Ascending aorta (tissue), 2 donors: ENCODE results near the gene FAM167B. TPM values are rescaled to one million over a fixed set of nuclear protein-coding genes. Genes with fewer than 3 reads are reported as not detected.
A peak's percentile ranks its signal among the peaks of the same experiment; 100 is the strongest.

Source experiments
- DNase-seq, 2 donors: peaks; one replicate each; pipeline ENCODE4 v3.0.0-alpha.2; 2019; ENCODE audit warnings: low spot score in 2 of 2
- H3K27ac ChIP-seq, 2 donors: fragments of 200-600 bp; sonication (generic); one replicate each; pipeline ENCODE4 v1.5.1; 2016 to 2017; ENCODE audit warnings: mild to moderate bottlenecking in 1 of 2
- H3K27me3 ChIP-seq: fragments of 200-600 bp; sonication (generic); one replicate; pipeline ENCODE4 v1.5.1; 2017
- H3K36me3 ChIP-seq, 2 donors: fragments of 200-600 bp; sonication (generic); one replicate each; pipeline ENCODE4 v1.5.1; 2016
- H3K4me1 ChIP-seq, 2 donors: fragments of 200-600 bp; sonication (generic); one replicate each; pipeline ENCODE4 v1.5.1; 2016 to 2017; ENCODE audit warnings: mild to moderate bottlenecking in 1 of 2
- H3K4me3 ChIP-seq, 2 donors: fragments of 200-600 bp; sonication (generic); one replicate each; pipeline ENCODE4 v1.5.1; 2016 to 2017; ENCODE audit warnings: mild to moderate bottlenecking in 1 of 2
- H3K9me3 ChIP-seq, 2 donors: fragments of 200-600 bp; sonication (generic); one replicate each; pipeline ENCODE4 v1.5.1; 2016
- intact Hi-C: fragments of 100-400 bp; cut with DNase I; formaldehyde crosslinking; loops from one replicate; pipeline ENCODE4 v1.15.1; 2023
- total RNA-seq: library from RNA; depleted of rRNA; stranded (reverse); fragments of >200 nt; gene quantifications from one replicate; pipeline ENCODE4 v1.1.0, GENCODE V29; 2016
- TF ChIP-seq, protein P1 (sequence below), 3 experiments: fragments of 200-600 bp in 2 of 3; fragments of 450-650 bp in 1 of 3; sonication (generic) in 2 of 3; IDR thresholded peaks; one replicate each; pipeline ENCODE4 v1.5.1; 2016 to 2019; ENCODE audit warnings: antibody characterized with exemption in 3 of 3, mild to moderate bottlenecking in 1 of 3, moderate library complexity in 1 of 3

The FAM167B gene
- total RNA-seq = 26.1 TPM

DNA sequence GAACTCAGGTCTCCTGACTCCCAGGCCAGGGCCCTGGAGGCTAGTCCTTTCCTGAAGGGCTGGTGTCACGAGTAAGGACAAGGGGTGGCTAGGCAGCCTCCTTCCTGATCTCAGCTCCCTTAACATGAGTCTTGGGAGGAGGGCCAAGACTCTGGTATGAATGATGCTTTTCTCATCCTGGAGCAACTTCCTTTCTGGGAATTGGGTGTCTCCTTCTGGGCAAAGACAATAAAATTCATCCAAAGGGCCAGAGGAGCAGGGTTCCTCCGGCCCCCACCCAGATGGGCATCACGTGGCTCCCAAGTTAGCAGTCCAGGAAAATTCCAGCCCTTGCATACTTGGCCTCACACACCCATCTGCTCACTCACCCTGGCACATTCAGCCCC, at the start of gene FAM167B:
FAM167B (plus strand) TSS at position 335 of the 386 bp plus-strand sequence. CDS start 200 bp downstream, outside the sequence.
- Histone ChIP-seq H3K27ac (peak within 1 kb of the TSS; percentile 62 to 64), H3K4me3 (no peak within 1 kb of the TSS), H3K27me3 (no peaks in the 10 kb centered on the region), H3K9me3 (no peaks in the 10 kb centered on the region), H3K36me3 (no peaks in the 10 kb centered on the region), H3K4me1 (peaks cover 3 to 5% of the 10 kb centered on the region in 2 donors)
- intact Hi-C loops = no loop called here
- TF ChIP-seq, protein P1, sequence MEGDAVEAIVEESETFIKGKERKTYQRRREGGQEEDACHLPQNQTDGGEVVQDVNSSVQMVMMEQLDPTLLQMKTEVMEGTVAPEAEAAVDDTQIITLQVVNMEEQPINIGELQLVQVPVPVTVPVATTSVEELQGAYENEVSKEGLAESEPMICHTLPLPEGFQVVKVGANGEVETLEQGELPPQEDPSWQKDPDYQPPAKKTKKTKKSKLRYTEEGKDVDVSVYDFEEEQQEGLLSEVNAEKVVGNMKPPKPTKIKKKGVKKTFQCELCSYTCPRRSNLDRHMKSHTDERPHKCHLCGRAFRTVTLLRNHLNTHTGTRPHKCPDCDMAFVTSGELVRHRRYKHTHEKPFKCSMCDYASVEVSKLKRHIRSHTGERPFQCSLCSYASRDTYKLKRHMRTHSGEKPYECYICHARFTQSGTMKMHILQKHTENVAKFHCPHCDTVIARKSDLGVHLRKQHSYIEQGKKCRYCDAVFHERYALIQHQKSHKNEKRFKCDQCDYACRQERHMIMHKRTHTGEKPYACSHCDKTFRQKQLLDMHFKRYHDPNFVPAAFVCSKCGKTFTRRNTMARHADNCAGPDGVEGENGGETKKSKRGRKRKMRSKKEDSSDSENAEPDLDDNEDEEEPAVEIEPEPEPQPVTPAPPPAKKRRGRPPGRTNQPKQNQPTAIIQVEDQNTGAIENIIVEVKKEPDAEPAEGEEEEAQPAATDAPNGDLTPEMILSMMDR (IDR thresholded peaks at IDR 0.05) = no peak
- DNase-seq = peak in 1 of 2 donors; percentile 76

DNA sequence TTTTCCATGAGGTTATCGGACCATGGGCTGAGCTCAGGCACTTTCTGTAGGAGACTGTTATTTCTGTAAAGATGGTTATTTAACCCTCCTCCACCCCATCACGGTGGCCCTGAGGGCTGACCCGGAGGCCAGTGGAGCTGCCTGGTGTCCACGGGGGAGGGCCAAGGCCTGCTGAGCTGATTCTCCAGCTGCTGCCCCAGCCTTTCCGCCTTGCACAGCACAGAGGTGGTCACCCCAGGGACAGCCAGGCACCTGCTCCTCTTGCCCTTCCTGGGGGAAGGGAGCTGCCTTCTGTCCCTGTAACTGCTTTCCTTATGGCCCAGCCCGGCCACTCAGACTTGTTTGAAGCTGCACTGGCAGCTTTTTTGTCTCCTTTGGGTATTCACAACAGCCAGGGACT, 49.2 kb upstream of the FAM167B start:
- intact Hi-C loops = no loop called here
- Histone ChIP-seq H3K4me3 (no peak overlapping the region), H3K27me3 (no peaks in the 10 kb centered on the region), H3K9me3 (no peaks in the 10 kb centered on the region), H3K4me1 (peaks cover 7 to 18% of the 10 kb centered on the region in 2 donors), H3K36me3 (peaks cover 41 to 57% of the 10 kb centered on the region in 2 donors), H3K27ac (no peak overlapping the region)
- TF ChIP-seq, protein P1 (IDR thresholded peaks at IDR 0.05) = no peak
- no peak for DNase-seq

DNA sequence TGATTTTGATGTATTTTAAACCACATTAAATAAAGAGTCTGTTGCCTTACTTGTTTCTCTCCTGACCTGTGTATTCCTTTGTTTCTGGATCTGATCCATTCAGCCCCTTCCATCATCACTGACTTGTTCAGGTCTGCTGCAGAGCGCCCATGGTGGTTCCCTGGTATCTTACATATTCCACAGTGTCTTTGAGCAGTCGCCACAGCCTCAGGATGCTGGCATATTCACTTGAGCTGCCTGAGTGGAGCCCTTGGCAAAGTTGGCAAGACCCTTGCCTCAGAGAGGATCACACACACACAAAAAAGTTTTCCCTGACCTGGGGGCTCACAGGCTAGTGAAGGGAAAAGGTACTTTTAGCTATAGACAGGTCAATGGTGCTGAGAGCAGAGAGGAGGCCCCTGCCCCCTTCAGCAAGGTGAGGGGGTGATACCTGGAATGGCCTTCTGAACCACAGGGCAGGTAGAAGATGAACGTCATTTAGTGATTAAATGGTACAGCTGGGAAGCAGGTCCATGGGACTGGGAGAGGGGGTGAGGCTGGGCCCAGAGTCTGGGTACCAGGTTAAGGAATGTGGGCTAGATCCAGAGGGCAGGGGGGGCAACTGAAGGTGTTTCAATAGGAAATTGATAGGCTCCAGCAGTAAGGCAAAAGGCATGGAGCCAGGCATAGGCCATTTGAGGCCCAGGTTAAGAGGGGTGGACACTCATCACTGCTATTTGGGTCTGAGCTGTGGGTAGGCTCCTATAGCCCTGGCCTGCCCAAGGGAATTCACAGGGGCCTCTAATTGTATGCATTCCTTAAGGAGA, 48.6 kb upstream of the FAM167B start:
- H3K27ac ChIP-seq = no peak overlapping the region

DNA sequence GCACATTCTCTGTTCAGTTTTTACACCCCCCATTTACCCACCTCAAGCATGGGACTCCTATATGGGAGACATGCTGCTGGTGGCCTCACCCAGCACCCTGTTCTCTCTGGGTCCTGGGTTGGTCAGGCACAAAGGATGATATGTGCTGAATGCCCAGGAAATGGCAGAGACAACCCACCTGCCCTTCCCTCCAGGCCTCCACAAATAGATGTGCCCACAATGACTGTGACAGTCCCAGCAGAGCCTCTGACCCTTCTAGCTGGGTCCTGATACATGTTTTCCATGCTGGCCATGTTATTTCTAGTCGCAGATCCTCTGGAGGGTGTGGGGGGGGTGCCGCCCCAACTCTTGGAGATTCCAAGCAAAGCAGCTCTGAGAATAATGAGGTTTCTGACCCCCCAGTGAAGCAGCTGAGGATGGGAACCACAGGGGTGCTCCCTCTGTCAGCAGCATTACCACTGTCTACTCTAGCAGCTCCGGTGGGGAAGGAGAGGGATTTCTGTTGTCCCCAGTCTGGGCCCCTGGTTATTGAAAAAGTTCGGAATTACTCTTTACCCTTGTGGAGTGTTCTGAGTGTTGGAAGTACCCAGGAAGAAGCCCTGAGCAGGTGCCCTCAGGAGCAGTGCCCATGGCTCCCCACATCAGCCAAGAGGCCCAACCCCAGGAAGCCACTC, 47.8 kb upstream of the FAM167B start:
- no peaks in the 10 kb centered on the region for H3K27me3 ChIP-seq
- peaks cover 27 to 44% of the 10 kb centered on the region in 2 donors for H3K36me3 ChIP-seq
- peak overlapping the region; percentile 66 to 68 for H3K27ac ChIP-seq
- intact Hi-C loops = no loop called here
- H3K4me1 ChIP-seq = peaks cover 7 to 18% of the 10 kb centered on the region in 2 donors
- no peak overlapping the region for H3K4me3 ChIP-seq
- no peak for DNase-seq
- TF ChIP-seq, protein P1 (IDR thresholded peaks at IDR 0.05) = no peak
- no peaks in the 10 kb centered on the region for H3K9me3 ChIP-seq

More for the DNA sequence above, 48.6 kb upstream of the FAM167B start:
- Histone ChIP-seq H3K36me3 (peaks cover 35 to 51% of the 10 kb centered on the region in 2 donors), H3K4me1 (peaks cover 7 to 18% of the 10 kb centered on the region in 2 donors), H3K4me3 (no peak overlapping the region), H3K27me3 (no peaks in the 10 kb centered on the region), H3K9me3 (no peaks in the 10 kb centered on the region)
- DNase-seq = no peak
- intact Hi-C loops = no loop called here
- TF ChIP-seq, protein P1 (IDR thresholded peaks at IDR 0.05) = no peak

DNA sequence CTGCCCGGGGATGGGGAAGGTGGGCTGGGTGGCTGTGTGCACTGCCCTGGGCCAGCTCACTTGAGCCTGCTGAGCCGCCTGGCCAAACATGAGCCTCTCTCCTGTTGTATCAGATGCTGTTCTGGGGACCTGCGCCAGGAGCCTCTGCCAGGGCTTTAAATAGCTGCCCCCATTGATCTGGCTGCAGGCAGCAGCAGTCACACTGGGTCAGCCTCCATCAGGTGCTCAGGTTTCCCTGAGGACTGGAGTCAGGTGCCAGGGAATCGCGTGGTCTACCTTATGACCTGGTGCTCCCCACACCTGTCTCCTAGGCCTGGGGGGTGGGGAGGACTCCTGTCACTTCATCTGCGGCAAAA, 47.3 kb upstream of the FAM167B start:
- Histone ChIP-seq H3K36me3 (peaks cover 22 to 39% of the 10 kb centered on the region in 2 donors), H3K4me1 (peaks cover 7 to 18% of the 10 kb centered on the region in 2 donors), H3K27me3 (no peaks in the 10 kb centered on the region), H3K4me3 (peak overlapping the region; percentile 73 to 74), H3K27ac (peak overlapping the region; percentile 66 to 68), H3K9me3 (no peaks in the 10 kb centered on the region)
- intact Hi-C loops = loop anchor here (1.0 to 5.0 kb wide), 2 partner anchors 19 to 93 kb away; partner anchors contain the start of gene HDAC1
- TF ChIP-seq, protein P1 (IDR thresholded peaks at IDR 0.05) = no peak
- peak in 1 of 2 donors; percentile 74 for DNase-seq
